ENCODE results near the gene PLN.

- TF ChIP-seq CTCF (IDR thresholded peaks at IDR 0.05) (no peak), ZFX (IDR thresholded peaks at IDR 0.05; ENCODE audit: borderline replicate concordance) (no peak)
These were observed 45.9 kb upstream of the PLN start for GRCh38 chr6:118502169-118502568.
